OCI-LY7 (cell line): ENCODE measurements around the gene SLC39A3. TPM values are rescaled to one million over a fixed set of nuclear protein-coding genes. Genes with fewer than 3 reads are reported as not detected.

Experiments
- BruUV-seq: library from RNA; stranded (reverse); fragments of 400-500 nt; replicated peaks from 2 replicates; lab custom pipeline; 2021; lab: Mats Ljungman, UMichigan
- CTCF ChIA-PET: fragments of 300-600 bp; sonication (Branson Sonifier 250); formaldehyde crosslinking; loops from one replicate; lab custom pipeline; 2022; ENCODE audit warnings: antibody characterized with exemption; ENCODE audit not compliant: unreplicated experiment; lab: Charles Lee
- POLR2A ChIA-PET: fragments of 300-600 bp; sonication (Branson Sonifier 250); formaldehyde crosslinking; loops from one replicate; lab custom pipeline; 2022; ENCODE audit warnings: antibody characterized with exemption; lab: Charles Lee
- DNase-seq: peaks from one replicate; pipeline ENCODE4 v3.0.0-alpha.2; 2015; ENCODE audit warnings: low spot score
- H2AFZ ChIP-seq: fragments of 200-600 bp; sonication (generic), shearing (Covaris generic); 2 replicates; pipeline ENCODE4 v1.6.1; 2014; ENCODE audit warnings: mild to moderate bottlenecking, antibody characterized with exemption, low read length, moderate library complexity
- H3K27ac ChIP-seq: fragments of 200-600 bp; sonication (generic); 2 replicates; pipeline ENCODE4 v1.5.1; 2014; ENCODE audit warnings: mixed run types, low read depth, mild to moderate bottlenecking, moderate library complexity, low read length, inconsistent platforms; ENCODE audit not compliant: poor library complexity, severe bottlenecking
- H3K36me3 ChIP-seq: fragments of 200-600 bp; sonication (generic); 2 replicates; pipeline ENCODE4 v1.6.1; 2014; ENCODE audit warnings: mild to moderate bottlenecking, antibody characterized with exemption, low read length, moderate library complexity, mixed read lengths; ENCODE audit not compliant: insufficient read depth
- H3K4me1 ChIP-seq: fragments of 200-600 bp; sonication (generic); 2 replicates; pipeline ENCODE4 v1.5.1; 2014; ENCODE audit warnings: mild to moderate bottlenecking, low read length; ENCODE audit not compliant: insufficient read depth, poor library complexity, severe bottlenecking
- H3K4me2 ChIP-seq: fragments of 200-600 bp; sonication (generic); 2 replicates; pipeline ENCODE4 v1.6.1; 2014; ENCODE audit warnings: mild to moderate bottlenecking, low read length
- H3K4me3 ChIP-seq: fragments of 200-600 bp; sonication (generic); 2 replicates; pipeline ENCODE4 v1.5.1; 2014; ENCODE audit warnings: mild to moderate bottlenecking, low read depth, low read length; ENCODE audit not compliant: poor library complexity, severe bottlenecking
- H3K79me2 ChIP-seq: fragments of 200-600 bp; sonication (generic); 2 replicates; pipeline ENCODE4 v1.6.1; 2016; ENCODE audit warnings: low read depth, mild to moderate bottlenecking, low read length, moderate library complexity, mixed read lengths; ENCODE audit not compliant: insufficient read depth
- H3K9me2 ChIP-seq: fragments of 200-600 bp; sonication (generic); 2 replicates; pipeline ENCODE4 v1.6.1; 2016; ENCODE audit warnings: mild to moderate bottlenecking, low read length, mixed read lengths; ENCODE audit not compliant: insufficient read depth
- H3K9me3 ChIP-seq: fragments of 200-600 bp; sonication (generic); 2 replicates; pipeline ENCODE4 v1.6.1; 2014; ENCODE audit warnings: mild to moderate bottlenecking, mixed run types, low read length, mixed read lengths
- H4K20me1 ChIP-seq: fragments of 200-600 bp; sonication (generic); 2 replicates; pipeline ENCODE4 v1.6.1; 2014; ENCODE audit warnings: mild to moderate bottlenecking, antibody characterized with exemption, low read length, moderate library complexity, mixed read lengths; ENCODE audit not compliant: insufficient read depth
- EZH2phosphoT487 ChIP-seq: fragments of 200-600 bp; sonication (generic); IDR thresholded peaks from 2 replicates; pipeline ENCODE4 v1.6.1; 2018; ENCODE audit warnings: low read depth, borderline replicate concordance, mild to moderate bottlenecking, mixed run types, antibody characterized with exemption, low read length, moderate library complexity, mixed read lengths
- intact Hi-C: fragments of 100-400 bp; cut with micrococcal nuclease; formaldehyde crosslinking; loops from one replicate; pipeline ENCODE4 v1.10.0; 2022; ENCODE audit not compliant: unreplicated experiment
- total RNA-seq, 2 experiments: library from RNA; depleted of rRNA in 1 of 2; stranded (reverse); fragments of >200 nt in 1 of 2; shearing (Covaris generic) in 1 of 2; gene quantifications; 2 replicates each; pipeline ENCODE4 v1.2.3, GENCODE V29; 2014 to 2022
- TF ChIP-seq, protein P1 (sequence below): fragments of 200-600 bp; sonication (generic); conservative IDR thresholded peaks from 2 replicates; pipeline ENCODE4 v1.5.1; 2014; ENCODE audit warnings: mild to moderate bottlenecking, antibody characterized with exemption, low read length, moderate library complexity, mixed read lengths

Gene SLC39A3
- total RNA-seq, 2 experiments from 2014 or later: 45.6 to 46.8 TPM

DNA sequence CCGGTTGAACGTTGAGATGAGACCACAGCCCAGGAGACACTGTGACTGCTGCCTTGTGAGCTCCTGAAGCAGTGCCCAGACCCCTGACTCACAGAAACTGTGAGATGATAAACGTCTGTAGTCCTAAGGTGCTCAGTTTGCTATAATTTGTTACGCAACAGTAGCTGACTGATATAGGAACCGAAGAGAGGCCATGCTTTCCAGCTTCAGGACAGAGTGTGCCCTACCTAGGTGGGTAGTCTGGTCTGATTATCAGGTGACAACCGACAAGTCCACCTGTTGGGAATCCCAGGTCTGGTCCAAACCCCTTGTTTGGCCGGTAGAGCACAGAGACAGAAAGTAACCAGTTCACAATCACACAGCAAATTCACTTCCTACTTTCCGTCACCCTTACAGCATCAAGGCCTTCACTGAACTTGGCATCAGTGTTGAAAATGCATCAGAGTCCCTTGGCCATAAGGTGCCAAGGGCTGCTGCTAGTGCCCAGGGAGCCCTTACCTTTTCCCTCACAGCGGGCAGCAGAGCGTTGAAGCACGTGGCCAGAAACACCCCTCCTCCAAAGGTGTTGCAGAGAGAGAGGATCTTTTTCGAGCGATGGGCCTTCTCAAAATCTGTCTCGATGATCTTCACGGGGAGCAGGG, 3.1 kb downstream of the SLC39A3 start:
- Histone ChIP-seq H4K20me1 (no peaks in the 10 kb centered on the region), H3K4me3 (no peak overlapping the region), H3K9me2 (no peaks in the 10 kb centered on the region), H3K4me2 (no peak overlapping the region), H3K9me3 (no peaks in the 10 kb centered on the region), H3K36me3 (peaks cover 34% of the 10 kb centered on the region), H3K4me1 (peaks cover 4% of the 10 kb centered on the region), H2AFZ (no peak overlapping the region), H3K79me2 (peaks cover 7% of the 10 kb centered on the region; the same call in 1 of the 2 replicates), H3K27ac (no peak overlapping the region)
- TF ChIP-seq, protein P1, sequence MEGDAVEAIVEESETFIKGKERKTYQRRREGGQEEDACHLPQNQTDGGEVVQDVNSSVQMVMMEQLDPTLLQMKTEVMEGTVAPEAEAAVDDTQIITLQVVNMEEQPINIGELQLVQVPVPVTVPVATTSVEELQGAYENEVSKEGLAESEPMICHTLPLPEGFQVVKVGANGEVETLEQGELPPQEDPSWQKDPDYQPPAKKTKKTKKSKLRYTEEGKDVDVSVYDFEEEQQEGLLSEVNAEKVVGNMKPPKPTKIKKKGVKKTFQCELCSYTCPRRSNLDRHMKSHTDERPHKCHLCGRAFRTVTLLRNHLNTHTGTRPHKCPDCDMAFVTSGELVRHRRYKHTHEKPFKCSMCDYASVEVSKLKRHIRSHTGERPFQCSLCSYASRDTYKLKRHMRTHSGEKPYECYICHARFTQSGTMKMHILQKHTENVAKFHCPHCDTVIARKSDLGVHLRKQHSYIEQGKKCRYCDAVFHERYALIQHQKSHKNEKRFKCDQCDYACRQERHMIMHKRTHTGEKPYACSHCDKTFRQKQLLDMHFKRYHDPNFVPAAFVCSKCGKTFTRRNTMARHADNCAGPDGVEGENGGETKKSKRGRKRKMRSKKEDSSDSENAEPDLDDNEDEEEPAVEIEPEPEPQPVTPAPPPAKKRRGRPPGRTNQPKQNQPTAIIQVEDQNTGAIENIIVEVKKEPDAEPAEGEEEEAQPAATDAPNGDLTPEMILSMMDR: no peak
- TF ChIP-seq EZH2phosphoT487: no peak
- no peak for DNase-seq
- intact Hi-C loops: no loop called here
- BruUV-seq: TSS peak; percentile 20
- CTCF ChIA-PET: no interaction called here
- POLR2A ChIA-PET: interaction anchor here (0.5 to 1.0 kb wide), 2 partner anchors 59 to 88 kb away, joined by 3 read pairs; no protein-coding TSS in a partner anchor

DNA sequence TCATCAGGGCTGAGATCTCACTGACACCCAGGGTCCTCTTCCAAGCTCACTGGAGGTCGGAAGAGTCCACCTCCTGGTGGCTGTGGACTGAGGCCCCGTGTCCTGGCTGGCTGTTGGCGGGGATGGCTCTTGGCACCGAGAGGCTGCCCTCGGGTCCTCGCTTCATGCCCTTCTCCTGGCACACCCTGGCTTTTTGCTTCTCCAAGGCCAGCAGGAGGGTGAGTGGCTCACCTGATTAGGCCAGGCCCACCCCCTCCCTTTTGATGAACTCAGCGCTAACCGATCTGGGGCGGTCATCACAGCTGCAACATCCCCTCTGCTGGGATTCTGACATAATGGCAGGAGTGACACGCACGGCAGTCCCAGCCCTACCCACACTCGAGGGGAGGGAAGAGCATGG, 4.4 kb downstream of the SLC39A3 start:
- ChIA-PET POLR2A (interaction anchor here (0.6 kb wide), 1 partner anchor 360 kb away, joined by 4 read pairs; no protein-coding TSS in a partner anchor), CTCF (no interaction called here)
- TF ChIP-seq EZH2phosphoT487: no peak
- TF ChIP-seq, protein P1: no peak
- intact Hi-C loops: no loop called here
- no peaks in the 10 kb centered on the region for H3K9me3 ChIP-seq
- H3K79me2 ChIP-seq: peaks cover 7% of the 10 kb centered on the region; the same call in 1 of the 2 replicates
- H3K9me2 ChIP-seq: no peaks in the 10 kb centered on the region
- H3K27ac ChIP-seq: no peak overlapping the region
- DNase-seq: no peak
- no peak overlapping the region for H2AFZ ChIP-seq
- peaks cover 3% of the 10 kb centered on the region for H3K4me1 ChIP-seq
- no TSS peak for BruUV-seq
- H4K20me1 ChIP-seq: no peaks in the 10 kb centered on the region
- peaks cover 34% of the 10 kb centered on the region for H3K36me3 ChIP-seq
- no peak overlapping the region for H3K4me2 ChIP-seq
- H3K4me3 ChIP-seq: no peak overlapping the region
